ENCODE data around the gene PAWR. TPM values are rescaled to one million over a fixed set of nuclear protein-coding genes. Genes with fewer than 3 reads are reported as not detected.

PAWR gene
- total and polyA plus RNA-seq, 2 of the 13 experiments (the other 11 are each of a cell fraction or from before 2014, with no cell fraction given), result 29.1 to 36.1 TPM

DNA sequence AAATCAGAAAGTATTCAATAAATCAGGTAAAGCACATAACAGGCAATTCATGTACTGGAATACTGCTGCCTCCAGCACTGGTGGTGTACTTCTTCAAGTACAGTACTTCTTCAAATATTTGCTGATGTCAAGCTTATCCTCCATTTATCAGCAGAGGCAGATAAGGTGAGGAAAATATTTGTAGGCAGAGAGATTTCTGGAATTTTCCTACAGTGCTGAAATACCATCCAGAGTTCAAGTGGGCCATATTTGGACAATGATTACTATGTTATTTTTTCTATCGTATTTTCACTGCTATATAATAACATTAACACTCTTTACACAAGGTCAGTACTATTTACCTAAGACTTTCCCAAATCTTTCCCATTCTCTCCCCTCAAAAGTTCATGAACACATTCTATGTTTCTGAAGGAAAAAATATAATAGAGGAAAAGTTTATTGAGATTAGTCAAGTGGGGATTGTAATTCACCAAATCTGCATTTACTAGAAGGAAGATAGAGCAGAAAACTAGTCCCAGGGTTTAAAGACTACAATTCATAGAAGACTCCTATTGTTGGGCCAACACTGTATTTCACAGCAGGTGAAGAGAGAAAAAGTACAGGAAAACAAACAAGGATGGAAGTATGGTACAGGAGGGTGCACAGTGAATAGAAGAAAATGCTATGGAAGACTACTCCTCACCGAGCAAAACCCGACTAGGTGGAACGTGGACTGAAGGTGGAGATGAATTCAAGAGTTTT lies 141.1 kb downstream of the PAWR start (continued):
- TF ChIP-seq HNF4G (IDR thresholded peaks at IDR 0.05; ENCODE audit: borderline replicate concordance, low read depth, low read length) (peak; percentile 61; the same call in 1 of the 2 replicates), HNF4G (CRISPR knock-in tag; IDR thresholded peaks at IDR 0.05; ENCODE audit: borderline replicate concordance, low read depth) (peak; percentile 52; the same call in 1 of the 2 replicates), MIXL1 (CRISPR knock-in tag; IDR thresholded peaks at IDR 0.05) (no peak; the same call in 1 of the 2 replicates), TAF15 (IDR thresholded peaks at IDR 0.05; ENCODE audit: low read depth, low read length, poor library complexity, severe bottlenecking) (no peak), ZNF564 (CRISPR knock-in tag; IDR thresholded peaks at IDR 0.05) (no peak), RBAK (CRISPR knock-in tag; IDR thresholded peaks at IDR 0.05) (no peak), HMG20A (CRISPR knock-in tag; IDR thresholded peaks at IDR 0.05; ENCODE audit: borderline replicate concordance) (peak; percentile 37; the same call in 1 of the 2 replicates), MIER3 (CRISPR knock-in tag; IDR thresholded peaks at IDR 0.05; ENCODE audit: borderline replicate concordance) (peak; percentile 36; the same call in 1 of the 2 replicates), TGIF2 (CRISPR knock-in tag; IDR thresholded peaks at IDR 0.05) (0 out of 2 replicates have a peak, but pooled peaks have one; percentile 17)
- TF ChIP-seq, protein P1, sequence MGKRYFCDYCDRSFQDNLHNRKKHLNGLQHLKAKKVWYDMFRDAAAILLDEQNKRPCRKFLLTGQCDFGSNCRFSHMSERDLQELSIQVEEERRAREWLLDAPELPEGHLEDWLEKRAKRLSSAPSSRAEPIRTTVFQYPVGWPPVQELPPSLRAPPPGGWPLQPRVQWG (CRISPR knock-in tag; IDR thresholded peaks at IDR 0.05; ENCODE audit: borderline replicate concordance, low read depth), result no peak
- TF ChIP-seq, protein P2, sequence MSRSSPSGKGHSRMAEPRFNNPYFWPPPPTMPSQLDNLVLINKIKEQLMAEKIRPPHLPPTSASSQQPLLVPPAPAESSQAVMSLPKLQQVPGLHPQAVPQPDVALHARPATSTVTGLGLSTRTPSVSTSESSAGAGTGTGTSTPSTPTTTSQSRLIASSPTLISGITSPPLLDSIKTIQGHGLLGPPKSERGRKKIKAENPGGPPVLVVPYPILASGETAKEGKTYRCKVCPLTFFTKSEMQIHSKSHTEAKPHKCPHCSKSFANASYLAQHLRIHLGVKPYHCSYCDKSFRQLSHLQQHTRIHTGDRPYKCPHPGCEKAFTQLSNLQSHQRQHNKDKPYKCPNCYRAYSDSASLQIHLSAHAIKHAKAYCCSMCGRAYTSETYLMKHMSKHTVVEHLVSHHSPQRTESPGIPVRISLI (CRISPR knock-in tag; IDR thresholded peaks at IDR 0.05; ENCODE audit: borderline replicate concordance), result no peak; the same call in 1 of the 2 replicates
- TF ChIP-seq, protein P3, sequence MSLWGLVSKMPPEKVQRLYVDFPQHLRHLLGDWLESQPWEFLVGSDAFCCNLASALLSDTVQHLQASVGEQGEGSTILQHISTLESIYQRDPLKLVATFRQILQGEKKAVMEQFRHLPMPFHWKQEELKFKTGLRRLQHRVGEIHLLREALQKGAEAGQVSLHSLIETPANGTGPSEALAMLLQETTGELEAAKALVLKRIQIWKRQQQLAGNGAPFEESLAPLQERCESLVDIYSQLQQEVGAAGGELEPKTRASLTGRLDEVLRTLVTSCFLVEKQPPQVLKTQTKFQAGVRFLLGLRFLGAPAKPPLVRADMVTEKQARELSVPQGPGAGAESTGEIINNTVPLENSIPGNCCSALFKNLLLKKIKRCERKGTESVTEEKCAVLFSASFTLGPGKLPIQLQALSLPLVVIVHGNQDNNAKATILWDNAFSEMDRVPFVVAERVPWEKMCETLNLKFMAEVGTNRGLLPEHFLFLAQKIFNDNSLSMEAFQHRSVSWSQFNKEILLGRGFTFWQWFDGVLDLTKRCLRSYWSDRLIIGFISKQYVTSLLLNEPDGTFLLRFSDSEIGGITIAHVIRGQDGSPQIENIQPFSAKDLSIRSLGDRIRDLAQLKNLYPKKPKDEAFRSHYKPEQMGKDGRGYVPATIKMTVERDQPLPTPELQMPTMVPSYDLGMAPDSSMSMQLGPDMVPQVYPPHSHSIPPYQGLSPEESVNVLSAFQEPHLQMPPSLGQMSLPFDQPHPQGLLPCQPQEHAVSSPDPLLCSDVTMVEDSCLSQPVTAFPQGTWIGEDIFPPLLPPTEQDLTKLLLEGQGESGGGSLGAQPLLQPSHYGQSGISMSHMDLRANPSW (CRISPR knock-in tag; IDR thresholded peaks at IDR 0.05; ENCODE audit: borderline replicate concordance), result peak; percentile 75; the same call in 1 of the 2 replicates
- TF ChIP-seq, protein P4, sequence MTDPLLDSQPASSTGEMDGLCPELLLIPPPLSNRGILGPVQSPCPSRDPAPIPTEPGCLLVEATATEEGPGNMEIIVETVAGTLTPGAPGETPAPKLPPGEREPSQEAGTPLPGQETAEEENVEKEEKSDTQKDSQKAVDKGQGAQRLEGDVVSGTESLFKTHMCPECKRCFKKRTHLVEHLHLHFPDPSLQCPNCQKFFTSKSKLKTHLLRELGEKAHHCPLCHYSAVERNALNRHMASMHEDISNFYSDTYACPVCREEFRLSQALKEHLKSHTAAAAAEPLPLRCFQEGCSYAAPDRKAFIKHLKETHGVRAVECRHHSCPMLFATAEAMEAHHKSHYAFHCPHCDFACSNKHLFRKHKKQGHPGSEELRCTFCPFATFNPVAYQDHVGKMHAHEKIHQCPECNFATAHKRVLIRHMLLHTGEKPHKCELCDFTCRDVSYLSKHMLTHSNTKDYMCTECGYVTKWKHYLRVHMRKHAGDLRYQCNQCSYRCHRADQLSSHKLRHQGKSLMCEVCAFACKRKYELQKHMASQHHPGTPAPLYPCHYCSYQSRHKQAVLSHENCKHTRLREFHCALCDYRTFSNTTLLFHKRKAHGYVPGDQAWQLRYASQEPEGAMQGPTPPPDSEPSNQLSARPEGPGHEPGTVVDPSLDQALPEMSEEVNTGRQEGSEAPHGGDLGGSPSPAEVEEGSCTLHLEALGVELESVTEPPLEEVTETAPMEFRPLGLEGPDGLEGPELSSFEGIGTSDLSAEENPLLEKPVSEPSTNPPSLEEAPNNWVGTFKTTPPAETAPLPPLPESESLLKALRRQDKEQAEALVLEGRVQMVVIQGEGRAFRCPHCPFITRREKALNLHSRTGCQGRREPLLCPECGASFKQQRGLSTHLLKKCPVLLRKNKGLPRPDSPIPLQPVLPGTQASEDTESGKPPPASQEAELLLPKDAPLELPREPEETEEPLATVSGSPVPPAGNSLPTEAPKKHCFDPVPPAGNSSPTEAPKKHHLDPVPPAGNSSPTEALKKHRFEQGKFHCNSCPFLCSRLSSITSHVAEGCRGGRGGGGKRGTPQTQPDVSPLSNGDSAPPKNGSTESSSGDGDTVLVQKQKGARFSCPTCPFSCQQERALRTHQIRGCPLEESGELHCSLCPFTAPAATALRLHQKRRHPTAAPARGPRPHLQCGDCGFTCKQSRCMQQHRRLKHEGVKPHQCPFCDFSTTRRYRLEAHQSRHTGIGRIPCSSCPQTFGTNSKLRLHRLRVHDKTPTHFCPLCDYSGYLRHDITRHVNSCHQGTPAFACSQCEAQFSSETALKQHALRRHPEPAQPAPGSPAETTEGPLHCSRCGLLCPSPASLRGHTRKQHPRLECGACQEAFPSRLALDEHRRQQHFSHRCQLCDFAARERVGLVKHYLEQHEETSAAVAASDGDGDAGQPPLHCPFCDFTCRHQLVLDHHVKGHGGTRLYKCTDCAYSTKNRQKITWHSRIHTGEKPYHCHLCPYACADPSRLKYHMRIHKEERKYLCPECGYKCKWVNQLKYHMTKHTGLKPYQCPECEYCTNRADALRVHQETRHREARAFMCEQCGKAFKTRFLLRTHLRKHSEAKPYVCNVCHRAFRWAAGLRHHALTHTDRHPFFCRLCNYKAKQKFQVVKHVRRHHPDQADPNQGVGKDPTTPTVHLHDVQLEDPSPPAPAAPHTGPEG (CRISPR knock-in tag; IDR thresholded peaks at IDR 0.05), result no peak
